Keratinocyte (primary cell): ENCODE data around the gene LYVE1. TPM values are rescaled to one million over a fixed set of nuclear protein-coding genes. Genes with fewer than 3 reads are reported as not detected.

Source experiments
- DNase-seq: peaks from one replicate; pipeline ENCODE4 v3.0.0-alpha.2; 2011; ENCODE audit warnings: low read depth, missing footprints, low spot score
- FAIRE-seq: peaks from 2 replicates; lab custom pipeline; 2011; peaks lifted over from hg19 to GRCh38; lab: Jason Lieb, UNC
- H2AFZ ChIP-seq: 2 replicates; pipeline ENCODE4 v1.6.0; 2012; ENCODE audit warnings: low read length, control low read depth, inconsistent platforms; ENCODE audit not compliant: control insufficient read depth
- H3K27ac ChIP-seq: 2 replicates; pipeline ENCODE4 v1.5.1; 2011; ENCODE audit warnings: low read length; ENCODE audit not compliant: control insufficient read depth, insufficient read depth
- H3K27me3 ChIP-seq: 3 replicates; pipeline ENCODE4 v1.6.0; 2011; ENCODE audit warnings: low read length; ENCODE audit not compliant: control insufficient read depth, insufficient read depth; ENCODE audit errors: extremely low read depth
- H3K36me3 ChIP-seq, 2 experiments: 2 replicates in 1 of 2; 3 replicates in 1 of 2; pipeline ENCODE4 v1.5.1; 2011; ENCODE audit warnings: low read length in 2 of 2, mild to moderate bottlenecking in 1 of 2; ENCODE audit not compliant: control insufficient read depth in 2 of 2, insufficient read depth in 2 of 2; ENCODE audit errors: extremely low read depth in 1 of 2
- H3K4me1 ChIP-seq: 3 replicates; pipeline ENCODE4 v1.5.1; 2011; ENCODE audit warnings: low read length; ENCODE audit not compliant: control insufficient read depth, insufficient read depth; ENCODE audit errors: extremely low read depth
- H3K4me2 ChIP-seq: 3 replicates; pipeline ENCODE4 v1.6.0; 2011; ENCODE audit warnings: low read depth, low read length; ENCODE audit not compliant: control insufficient read depth, insufficient read depth; ENCODE audit errors: extremely low read depth
- H3K4me3 ChIP-seq, 3 experiments: fragments of 200-600 bp in 1 of 3; sonication (generic) in 1 of 3; 2 replicates in 2 of 3; 3 replicates in 1 of 3; pipeline ENCODE4 v1.5.1; 2011 to 2016; ENCODE audit warnings: low read length in 3 of 3, mild to moderate bottlenecking in 3 of 3, control low read depth in 2 of 3, inconsistent platforms in 1 of 3, low read depth in 1 of 3, mixed read lengths in 1 of 3, mixed run types in 1 of 3, moderate library complexity in 1 of 3; ENCODE audit not compliant: control insufficient read depth in 2 of 3, insufficient read depth in 2 of 3; ENCODE audit errors: extremely low read depth in 1 of 3
- H3K79me2 ChIP-seq: 2 replicates; pipeline ENCODE4 v1.6.0; 2012; ENCODE audit warnings: low read length; ENCODE audit not compliant: control insufficient read depth, insufficient read depth
- H3K9ac ChIP-seq: 3 replicates; pipeline ENCODE4 v1.6.0; 2011; ENCODE audit warnings: low read length; ENCODE audit not compliant: control insufficient read depth, insufficient read depth; ENCODE audit errors: extremely low read depth
- H3K9me1 ChIP-seq: 3 replicates; pipeline ENCODE4 v1.6.0; 2011; ENCODE audit warnings: low read length; ENCODE audit not compliant: control insufficient read depth, insufficient read depth; ENCODE audit errors: extremely low read depth
- H3K9me3 ChIP-seq: 2 replicates; pipeline ENCODE4 v1.5.1; 2012; ENCODE audit warnings: low read depth, low read length; ENCODE audit not compliant: control insufficient read depth
- H4K20me1 ChIP-seq: 3 replicates; pipeline ENCODE4 v1.6.0; 2011; ENCODE audit warnings: low read length; ENCODE audit not compliant: control insufficient read depth, insufficient read depth; ENCODE audit errors: extremely low read depth
- EZH2 ChIP-seq: IDR thresholded peaks from one replicate; pipeline ENCODE4 v1.6.1; 2012; ENCODE audit warnings: inconsistent platforms, mild to moderate bottlenecking, low read length, moderate library complexity
- dilution Hi-C: fragments of 300-500 bp; cut with MboI; formaldehyde crosslinking; loops from one replicate; pipeline ENCODE4 v1.7.0; 2020; ENCODE audit warnings: low sequenced_read_pairs; ENCODE audit not compliant: extremely low pct_ligation_motif_present
- polyA plus RNA-seq, 5 experiments: library from polyadenylated mRNA; depleted of rRNA in 3 of 5; stranded (reverse) in 3 of 5; stranded (forward) in 1 of 5; unstranded in 1 of 5; fragments of >200 nt; gene quantifications; 1 replicate in 1 of 5; 2 replicates in 3 of 5; 3 replicates in 1 of 5; pipeline versions ENCODE4 v1.2.1 to v1.2.3, GENCODE V29; 2011 to 2012; ENCODE audit warnings: missing spikeins in 2 of 5, low read depth in 1 of 5, low replicate concordance in 1 of 5
- TF ChIP-seq, protein P1 (sequence below), 3 experiments: IDR thresholded peaks in 1 of 3; conservative IDR thresholded peaks in 1 of 3; optimal IDR thresholded peaks in 1 of 3; 2 replicates in 2 of 3; 3 replicates in 1 of 3; pipeline versions ENCODE3 to v1.5.1; 2011; ENCODE audit warnings: low read length in 3 of 3, mild to moderate bottlenecking in 3 of 3, moderate library complexity in 2 of 3, control low read depth in 1 of 3, inconsistent platforms in 1 of 3; ENCODE audit not compliant: insufficient read depth in 2 of 3; ENCODE audit errors: extremely low read depth in 1 of 3

LYVE1 gene
- polyA plus RNA-seq, 1 donor (not counting 4 experiments of a cell fraction or from before 2014, with no cell fraction given): not detected

DNA sequence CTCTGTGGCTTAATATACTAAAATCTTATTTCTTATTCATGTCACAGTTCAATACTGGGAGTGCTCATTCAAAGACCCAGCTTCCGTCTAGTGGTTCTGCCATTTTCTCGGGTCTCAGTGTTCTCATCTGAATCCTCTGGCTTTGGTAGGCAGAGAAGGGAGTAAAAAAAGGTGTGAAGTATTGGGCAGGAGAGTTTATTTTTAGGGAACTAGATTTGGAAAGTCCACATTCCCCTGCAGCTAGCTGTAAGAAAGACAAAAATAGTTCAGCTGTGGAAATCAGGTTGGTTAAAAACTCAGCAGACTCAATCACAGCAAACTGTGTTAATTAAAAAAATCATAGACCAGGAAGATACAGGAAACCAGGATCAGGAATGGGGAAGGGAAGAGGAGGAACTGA is 4.1 kb upstream of the LYVE1 start:
- H2AFZ ChIP-seq: no peak overlapping the region
- DNase-seq: no peak
- no peak for TF ChIP-seq EZH2
- no peak for FAIRE-seq
- no peak overlapping the region for H3K27ac ChIP-seq
- dilution Hi-C loops: no loop called here
- H3K9ac ChIP-seq: no peak overlapping the region
- H3K9me3 ChIP-seq: no peaks in the 10 kb centered on the region
- no peaks in the 10 kb centered on the region for H3K79me2 ChIP-seq
- H3K4me1 ChIP-seq: no peaks in the 10 kb centered on the region
- H4K20me1 ChIP-seq: no peaks in the 10 kb centered on the region
- H3K36me3 ChIP-seq: no peaks in the 10 kb centered on the region
- no peaks in the 10 kb centered on the region for H3K27me3 ChIP-seq
- H3K9me1 ChIP-seq: no peaks in the 10 kb centered on the region
- H3K4me3 ChIP-seq: no peak overlapping the region
- no peak overlapping the region for H3K4me2 ChIP-seq

DNA sequence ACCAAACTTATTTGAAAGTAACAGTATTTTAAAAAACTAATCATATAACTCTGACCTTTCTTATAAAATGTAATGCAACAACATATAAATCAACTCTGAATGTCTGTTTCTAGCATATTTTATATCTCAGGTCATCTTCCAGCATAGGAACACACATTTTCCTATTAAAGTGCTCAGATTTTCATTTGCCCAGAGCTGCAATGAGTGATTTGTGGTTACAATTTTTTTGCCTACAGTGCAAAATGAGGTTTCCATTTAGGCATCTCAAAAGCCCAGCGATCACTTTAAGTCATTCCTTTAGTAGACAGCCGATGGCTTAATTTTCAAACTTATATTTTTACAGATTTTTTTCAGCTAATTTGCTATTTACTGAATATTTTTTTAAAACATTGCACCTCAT is 1.0 kb downstream of the LYVE1 start:
- H3K4me1 ChIP-seq: no peaks in the 10 kb centered on the region
- no peak overlapping the region for H3K27ac ChIP-seq
- TF ChIP-seq EZH2: no peak
- TF ChIP-seq, protein P1, sequence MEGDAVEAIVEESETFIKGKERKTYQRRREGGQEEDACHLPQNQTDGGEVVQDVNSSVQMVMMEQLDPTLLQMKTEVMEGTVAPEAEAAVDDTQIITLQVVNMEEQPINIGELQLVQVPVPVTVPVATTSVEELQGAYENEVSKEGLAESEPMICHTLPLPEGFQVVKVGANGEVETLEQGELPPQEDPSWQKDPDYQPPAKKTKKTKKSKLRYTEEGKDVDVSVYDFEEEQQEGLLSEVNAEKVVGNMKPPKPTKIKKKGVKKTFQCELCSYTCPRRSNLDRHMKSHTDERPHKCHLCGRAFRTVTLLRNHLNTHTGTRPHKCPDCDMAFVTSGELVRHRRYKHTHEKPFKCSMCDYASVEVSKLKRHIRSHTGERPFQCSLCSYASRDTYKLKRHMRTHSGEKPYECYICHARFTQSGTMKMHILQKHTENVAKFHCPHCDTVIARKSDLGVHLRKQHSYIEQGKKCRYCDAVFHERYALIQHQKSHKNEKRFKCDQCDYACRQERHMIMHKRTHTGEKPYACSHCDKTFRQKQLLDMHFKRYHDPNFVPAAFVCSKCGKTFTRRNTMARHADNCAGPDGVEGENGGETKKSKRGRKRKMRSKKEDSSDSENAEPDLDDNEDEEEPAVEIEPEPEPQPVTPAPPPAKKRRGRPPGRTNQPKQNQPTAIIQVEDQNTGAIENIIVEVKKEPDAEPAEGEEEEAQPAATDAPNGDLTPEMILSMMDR (optimal IDR thresholded peaks at IDR 0.05 in 1 of 3, IDR thresholded peaks at IDR 0.05 in 1 of 3, conservative IDR thresholded peaks at IDR 0.05 in 1 of 3; ENCODE audit: extremely low read depth in 1 of 3, insufficient read depth in 2 of 3, low read length in 3 of 3): no peak
- H3K27me3 ChIP-seq: no peaks in the 10 kb centered on the region
- FAIRE-seq: no peak
- dilution Hi-C loops: no loop called here
- no peak for DNase-seq
- no peaks in the 10 kb centered on the region for H3K9me1 ChIP-seq
- H3K4me3 ChIP-seq: no peak overlapping the region
- H3K79me2 ChIP-seq: no peaks in the 10 kb centered on the region
- no peaks in the 10 kb centered on the region for H3K9me3 ChIP-seq
- no peaks in the 10 kb centered on the region for H4K20me1 ChIP-seq
- no peak overlapping the region for H3K4me2 ChIP-seq
- H2AFZ ChIP-seq: no peak overlapping the region
- no peak overlapping the region for H3K9ac ChIP-seq
- no peaks in the 10 kb centered on the region for H3K36me3 ChIP-seq

DNA sequence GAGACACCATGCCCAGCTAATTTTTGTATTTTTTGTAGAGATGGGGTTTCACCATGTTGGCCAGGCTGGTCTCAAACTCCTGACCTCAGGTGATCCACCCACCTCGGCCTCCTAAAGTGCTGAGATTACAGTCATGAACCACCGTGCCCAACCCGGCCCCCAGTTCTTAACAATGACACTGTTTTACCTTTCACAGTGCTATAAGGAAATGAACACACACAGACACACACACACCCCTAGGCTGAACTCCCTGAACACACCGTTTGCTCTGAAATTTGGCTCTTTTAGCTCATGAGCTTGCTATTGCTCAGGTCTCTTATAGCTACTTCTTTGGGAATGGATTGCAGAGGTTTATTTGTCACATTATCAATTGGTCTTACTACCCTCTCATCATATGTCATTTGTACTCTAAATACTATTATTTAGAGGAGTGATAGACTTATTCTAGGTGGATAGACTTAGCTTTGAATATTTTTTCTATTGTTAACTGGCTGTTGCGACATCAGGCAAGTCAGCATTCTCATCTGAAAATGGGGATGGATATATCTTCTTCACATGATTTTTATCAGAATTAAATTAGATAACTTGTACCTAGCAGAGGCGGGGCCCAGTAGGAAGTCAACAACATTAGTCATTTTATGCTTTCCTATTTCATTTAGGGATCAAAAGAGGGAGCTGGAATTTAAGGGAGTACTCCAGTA is 2.1 kb downstream of the LYVE1 start:
- no peak for TF ChIP-seq EZH2
- TF ChIP-seq, protein P1 (optimal IDR thresholded peaks at IDR 0.05 in 1 of 3, IDR thresholded peaks at IDR 0.05 in 1 of 3, conservative IDR thresholded peaks at IDR 0.05 in 1 of 3; ENCODE audit: extremely low read depth in 1 of 3, insufficient read depth in 2 of 3, low read length in 3 of 3): no peak
- FAIRE-seq (no peak), DNase-seq (no peak)
- Histone ChIP-seq H3K27ac (no peak overlapping the region), H3K9me1 (no peaks in the 10 kb centered on the region), H3K4me1 (no peaks in the 10 kb centered on the region), H2AFZ (no peak overlapping the region), H3K4me3 (no peak overlapping the region), H3K9me3 (no peaks in the 10 kb centered on the region), H3K27me3 (no peaks in the 10 kb centered on the region), H3K79me2 (no peaks in the 10 kb centered on the region), H3K4me2 (no peak overlapping the region), H4K20me1 (no peaks in the 10 kb centered on the region), H3K9ac (no peak overlapping the region), H3K36me3 (no peaks in the 10 kb centered on the region)
- dilution Hi-C loops: no loop called here
